ENCODE data around the gene IZUMO4.

- TF ChIP-seq, protein P1, sequence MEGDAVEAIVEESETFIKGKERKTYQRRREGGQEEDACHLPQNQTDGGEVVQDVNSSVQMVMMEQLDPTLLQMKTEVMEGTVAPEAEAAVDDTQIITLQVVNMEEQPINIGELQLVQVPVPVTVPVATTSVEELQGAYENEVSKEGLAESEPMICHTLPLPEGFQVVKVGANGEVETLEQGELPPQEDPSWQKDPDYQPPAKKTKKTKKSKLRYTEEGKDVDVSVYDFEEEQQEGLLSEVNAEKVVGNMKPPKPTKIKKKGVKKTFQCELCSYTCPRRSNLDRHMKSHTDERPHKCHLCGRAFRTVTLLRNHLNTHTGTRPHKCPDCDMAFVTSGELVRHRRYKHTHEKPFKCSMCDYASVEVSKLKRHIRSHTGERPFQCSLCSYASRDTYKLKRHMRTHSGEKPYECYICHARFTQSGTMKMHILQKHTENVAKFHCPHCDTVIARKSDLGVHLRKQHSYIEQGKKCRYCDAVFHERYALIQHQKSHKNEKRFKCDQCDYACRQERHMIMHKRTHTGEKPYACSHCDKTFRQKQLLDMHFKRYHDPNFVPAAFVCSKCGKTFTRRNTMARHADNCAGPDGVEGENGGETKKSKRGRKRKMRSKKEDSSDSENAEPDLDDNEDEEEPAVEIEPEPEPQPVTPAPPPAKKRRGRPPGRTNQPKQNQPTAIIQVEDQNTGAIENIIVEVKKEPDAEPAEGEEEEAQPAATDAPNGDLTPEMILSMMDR (IDR thresholded peaks at IDR 0.05): no peak
- TF ChIP-seq POLR2AphosphoS5 (IDR thresholded peaks at IDR 0.05): no peak
These were observed 49.1 kb upstream of the IZUMO4 start for GRCh38 chr19:2047449-2048103.
